ENCODE measurements around the gene PPP1R3G. TPM values are rescaled to one million over a fixed set of nuclear protein-coding genes. Genes with fewer than 3 reads are reported as not detected.

PPP1R3G gene
- total RNA-seq, 2 donors from 2014 or later: 1.0 to 5.5 TPM

DNA sequence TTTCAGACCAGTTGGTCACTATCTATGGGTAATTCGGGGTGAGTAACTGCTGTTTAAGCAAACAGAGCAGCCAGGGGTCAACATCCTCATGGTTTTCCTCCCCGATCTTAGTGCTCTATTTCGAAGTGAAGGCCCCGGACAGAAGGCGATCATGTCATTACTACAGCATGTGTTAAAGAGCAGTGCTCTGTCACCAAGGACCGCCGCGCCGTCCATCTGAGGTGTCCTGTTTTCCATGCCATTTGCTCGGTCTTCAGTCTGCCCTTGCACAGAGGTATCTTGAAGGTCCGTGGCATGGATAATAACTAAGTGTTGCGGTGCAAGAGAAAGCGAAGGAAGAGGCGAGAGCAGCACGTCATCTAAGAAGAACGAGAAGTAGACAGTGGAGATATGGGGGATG, 25.1 kb downstream of the PPP1R3G start:
- Histone ChIP-seq H3K9me3 (no peaks in the 10 kb centered on the region), H3K4me3 (no peak overlapping the region), H3K36me3 (no peaks in the 10 kb centered on the region), H3K9ac (ENCODE audit: low read depth in 2 of 2, low read length in 2 of 2) (no peak overlapping the region), H3K27me3 (no peaks in the 10 kb centered on the region), H3K27ac (no peak overlapping the region), H3K4me1 (no peaks in the 10 kb centered on the region)
- intact Hi-C loops (cut with DNase I): no loop called here
- no peak for DNase-seq
- TF ChIP-seq, protein P1, sequence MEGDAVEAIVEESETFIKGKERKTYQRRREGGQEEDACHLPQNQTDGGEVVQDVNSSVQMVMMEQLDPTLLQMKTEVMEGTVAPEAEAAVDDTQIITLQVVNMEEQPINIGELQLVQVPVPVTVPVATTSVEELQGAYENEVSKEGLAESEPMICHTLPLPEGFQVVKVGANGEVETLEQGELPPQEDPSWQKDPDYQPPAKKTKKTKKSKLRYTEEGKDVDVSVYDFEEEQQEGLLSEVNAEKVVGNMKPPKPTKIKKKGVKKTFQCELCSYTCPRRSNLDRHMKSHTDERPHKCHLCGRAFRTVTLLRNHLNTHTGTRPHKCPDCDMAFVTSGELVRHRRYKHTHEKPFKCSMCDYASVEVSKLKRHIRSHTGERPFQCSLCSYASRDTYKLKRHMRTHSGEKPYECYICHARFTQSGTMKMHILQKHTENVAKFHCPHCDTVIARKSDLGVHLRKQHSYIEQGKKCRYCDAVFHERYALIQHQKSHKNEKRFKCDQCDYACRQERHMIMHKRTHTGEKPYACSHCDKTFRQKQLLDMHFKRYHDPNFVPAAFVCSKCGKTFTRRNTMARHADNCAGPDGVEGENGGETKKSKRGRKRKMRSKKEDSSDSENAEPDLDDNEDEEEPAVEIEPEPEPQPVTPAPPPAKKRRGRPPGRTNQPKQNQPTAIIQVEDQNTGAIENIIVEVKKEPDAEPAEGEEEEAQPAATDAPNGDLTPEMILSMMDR (IDR thresholded peaks at IDR 0.05): no peak

GRCh38 chr6:5111626-5112025, 26.5 kb downstream of the PPP1R3G start:
- DNase-seq: no peak
- Histone ChIP-seq H3K27ac (no peak overlapping the region), H3K4me3 (no peak overlapping the region), H3K9me3 (no peaks in the 10 kb centered on the region), H3K9ac (ENCODE audit: low read depth in 2 of 2, low read length in 2 of 2) (no peak overlapping the region), H3K36me3 (no peaks in the 10 kb centered on the region), H3K4me1 (no peaks in the 10 kb centered on the region), H3K27me3 (no peaks in the 10 kb centered on the region)
- TF ChIP-seq, protein P1 (IDR thresholded peaks at IDR 0.05): no peak
- intact Hi-C loops (cut with DNase I): no loop called here

- intact Hi-C loops (cut with DNase I): no loop called here
- Histone ChIP-seq H3K9me3 (no peaks in the 10 kb centered on the region), H3K27me3 (no peaks in the 10 kb centered on the region), H3K4me1 (no peaks in the 10 kb centered on the region), H3K9ac (ENCODE audit: low read depth in 2 of 2, low read length in 2 of 2) (no peak overlapping the region), H3K4me3 (no peak overlapping the region), H3K36me3 (no peaks in the 10 kb centered on the region), H3K27ac (no peak overlapping the region)
- DNase-seq: no peak
- TF ChIP-seq, protein P1 (IDR thresholded peaks at IDR 0.05): no peak
Observed at GRCh38 chr6:5112066-5112799, 27.1 kb downstream of the PPP1R3G start.

- Histone ChIP-seq H3K4me3 (no peak overlapping the region), H3K9me3 (no peaks in the 10 kb centered on the region), H3K27me3 (no peaks in the 10 kb centered on the region), H3K4me1 (no peaks in the 10 kb centered on the region), H3K36me3 (no peaks in the 10 kb centered on the region), H3K9ac (ENCODE audit: low read depth in 2 of 2, low read length in 2 of 2) (no peak overlapping the region), H3K27ac (no peak overlapping the region)
- TF ChIP-seq, protein P1 (IDR thresholded peaks at IDR 0.05): no peak
- intact Hi-C loops (cut with DNase I): no loop called here
- DNase-seq: no peak
Observed at GRCh38 chr6:5113096-5113495, 28.0 kb downstream of the PPP1R3G start.

- Histone ChIP-seq H3K4me3 (no peak overlapping the region), H3K36me3 (no peaks in the 10 kb centered on the region), H3K9ac (ENCODE audit: low read depth in 2 of 2, low read length in 2 of 2) (no peak overlapping the region), H3K9me3 (no peaks in the 10 kb centered on the region), H3K4me1 (no peaks in the 10 kb centered on the region), H3K27me3 (no peaks in the 10 kb centered on the region), H3K27ac (no peak overlapping the region)
- TF ChIP-seq, protein P1 (IDR thresholded peaks at IDR 0.05): peak; percentile 37
- intact Hi-C loops (cut with DNase I): loop anchor here (5.0 kb wide), 1 partner anchor 58 kb away; no protein-coding TSS in a partner anchor
- peak; percentile 25 for DNase-seq
Observed at GRCh38 chr6:5115168-5115567, 30.0 kb downstream of the PPP1R3G start.

Data from colonic mucosa (tissue), 4 donors.